CD4-positive, alpha-beta T cell treated with Interleukin-4 for 1 hour (primary cell): ENCODE measurements around the gene DOCK4.
"Not testable (repeated sequence)": the region's sequence is repeated elsewhere in the genome, so short reads cannot be mapped to it uniquely, and the experiment has no call there.

ENCODE experiments used
- DNase-seq, 2 donors: peaks; one replicate each; pipeline ENCODE4 v3.0.0-alpha.2; 2020 to 2022

The DOCK4 gene

DNA sequence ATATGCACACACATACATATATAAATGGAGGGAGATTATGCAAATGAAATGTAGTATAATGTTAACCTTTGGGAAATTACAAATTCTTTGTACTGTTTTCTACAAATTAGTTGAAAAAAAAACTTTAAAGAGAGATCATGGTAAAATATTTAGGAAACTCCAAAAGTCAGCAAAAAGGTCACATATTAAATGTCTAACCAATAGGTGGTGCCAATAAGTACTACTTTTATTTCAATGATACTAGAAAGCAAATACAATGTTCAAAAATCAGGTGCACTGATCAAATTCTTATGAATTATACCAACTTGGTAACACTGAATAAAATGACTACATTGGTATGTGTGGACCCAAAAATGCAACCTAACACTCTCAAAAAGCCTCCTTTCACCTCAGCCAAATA is 276.9 kb downstream of the DOCK4 start:
- DNase-seq = no peak

DNA sequence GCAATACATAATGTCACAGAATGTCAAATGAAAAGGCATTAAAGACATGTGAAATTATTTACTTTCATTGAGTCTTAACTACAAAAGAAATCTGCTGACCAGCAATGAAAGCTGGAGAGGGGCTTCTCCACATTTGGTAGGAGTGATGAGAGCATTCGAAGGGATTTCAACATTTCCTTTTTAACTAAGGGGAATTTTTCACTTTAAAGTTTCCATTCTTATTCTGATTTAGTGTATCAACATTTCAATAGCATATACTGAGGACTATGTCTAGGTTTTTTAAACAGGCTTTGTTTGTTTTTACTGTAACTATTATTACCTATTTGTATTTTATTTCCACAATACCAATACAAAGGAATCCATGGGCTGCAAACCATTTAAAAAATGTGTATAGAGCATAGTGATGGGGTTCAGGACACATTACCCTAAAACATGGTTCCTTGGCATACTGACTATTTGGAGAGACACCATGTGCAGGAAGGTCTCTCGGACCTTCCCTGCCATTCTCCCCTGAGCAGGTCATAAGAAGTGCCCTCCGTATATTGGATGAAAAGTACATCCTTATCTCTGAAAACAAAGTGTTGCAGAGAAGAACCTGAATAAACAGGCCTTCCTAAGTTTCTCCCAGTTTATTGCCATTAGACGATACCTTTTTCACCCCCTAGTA is 278.7 kb downstream of the DOCK4 start:
- DNase-seq = no peak

DNA sequence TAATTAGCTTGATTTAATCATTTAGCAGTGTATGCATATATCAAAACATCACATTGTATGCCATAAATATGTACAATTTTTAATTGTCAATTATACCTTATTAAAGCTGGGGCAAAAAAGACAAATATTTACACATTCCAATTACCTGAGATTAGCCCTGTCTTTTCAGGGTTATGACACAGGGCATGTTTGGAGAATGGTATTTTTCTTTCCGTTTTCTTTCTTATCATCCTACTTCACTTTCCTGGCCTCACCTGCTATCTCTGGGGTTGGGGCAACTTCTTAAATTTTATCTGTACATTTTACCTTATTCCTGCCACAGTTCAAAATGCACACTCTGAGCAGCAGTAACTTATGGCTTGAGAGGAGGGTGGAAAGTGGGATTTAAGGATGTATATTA is 285.9 kb downstream of the DOCK4 start:
- no peak for DNase-seq

DNA sequence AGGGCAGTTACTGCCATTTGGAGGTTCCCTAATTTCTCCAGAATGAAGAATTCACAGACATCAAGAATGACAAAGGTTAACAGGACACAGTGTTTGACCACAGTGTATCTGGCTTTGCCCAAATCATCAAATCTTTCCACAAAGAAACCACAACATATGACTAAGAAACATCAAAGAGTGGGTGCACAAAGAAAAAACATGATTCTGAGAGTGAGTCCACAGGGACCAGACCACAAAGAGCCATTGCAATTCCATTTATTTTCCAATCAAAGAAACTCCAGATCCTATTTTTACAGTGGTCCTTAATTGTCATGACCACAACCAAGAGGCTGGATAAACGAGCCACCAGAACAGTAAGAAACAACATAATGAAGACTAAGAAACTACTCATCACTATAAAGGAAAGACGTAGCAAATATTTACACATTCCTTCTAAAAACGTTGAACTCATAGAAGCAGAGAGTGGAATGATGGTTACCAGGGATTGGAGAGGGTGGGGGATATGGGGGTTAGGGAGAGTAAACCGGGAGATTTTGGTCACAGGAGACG is 286.5 kb downstream of the DOCK4 start:
- DNase-seq = no peak

DNA sequence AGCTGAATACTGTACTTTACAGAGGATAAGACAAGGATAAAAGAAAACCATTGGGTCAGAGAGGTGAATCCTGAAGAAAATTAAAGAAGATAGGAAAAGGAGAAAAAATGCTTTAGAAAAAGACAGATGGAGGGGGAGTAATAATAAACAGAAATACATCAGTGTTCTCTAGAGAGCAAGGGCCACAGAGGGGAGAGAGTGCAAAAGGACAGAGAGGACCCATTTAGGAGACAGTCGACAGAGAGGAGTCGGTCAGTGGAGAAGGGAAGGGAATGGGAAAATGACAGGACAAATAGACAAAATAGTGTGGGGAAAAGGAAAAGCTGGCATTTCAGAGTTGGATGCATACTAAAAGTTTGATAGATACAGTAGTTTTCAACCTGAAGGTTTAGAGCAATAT is 287.0 kb downstream of the DOCK4 start:
- no peak for DNase-seq

DNA sequence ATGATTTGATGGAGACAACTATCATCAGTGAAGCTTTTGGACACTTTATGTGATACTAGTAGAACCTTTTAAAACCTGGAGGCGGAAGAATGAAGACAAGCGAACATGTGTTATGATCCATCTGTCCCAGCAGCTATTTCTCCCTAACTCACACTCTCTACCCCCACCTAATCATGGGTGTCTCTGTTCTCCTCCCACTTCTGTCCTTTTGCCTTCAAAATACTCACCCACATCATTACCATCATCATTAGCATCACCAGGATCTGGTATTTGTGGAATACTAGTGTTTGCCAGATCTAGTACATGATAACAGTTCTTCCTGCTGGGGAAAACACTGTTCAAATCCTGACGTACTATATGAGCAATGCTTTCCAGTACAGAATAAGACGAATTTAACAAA is 287.7 kb downstream of the DOCK4 start:
- no peak for DNase-seq

DNA sequence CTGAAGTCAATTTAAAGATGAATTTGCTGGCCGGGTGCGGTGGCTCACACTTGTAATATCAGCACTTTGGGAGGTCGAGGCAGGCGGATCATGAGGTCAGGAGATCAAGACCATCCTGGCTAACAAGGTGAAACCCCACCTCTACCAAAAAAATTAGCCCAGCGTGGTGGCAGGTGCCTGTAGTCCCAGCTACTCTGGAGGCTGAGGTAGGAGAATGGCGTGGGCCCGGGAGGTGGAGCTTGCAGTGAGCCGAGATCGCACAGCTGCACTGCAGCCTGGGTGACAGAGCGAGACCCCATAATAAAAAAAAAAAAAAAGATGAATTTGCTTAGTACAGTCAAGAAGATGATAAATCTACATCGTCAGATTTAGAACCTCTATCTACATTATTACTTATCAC is 288.8 kb downstream of the DOCK4 start:
- DNase-seq = not testable (repeated sequence)

DNA sequence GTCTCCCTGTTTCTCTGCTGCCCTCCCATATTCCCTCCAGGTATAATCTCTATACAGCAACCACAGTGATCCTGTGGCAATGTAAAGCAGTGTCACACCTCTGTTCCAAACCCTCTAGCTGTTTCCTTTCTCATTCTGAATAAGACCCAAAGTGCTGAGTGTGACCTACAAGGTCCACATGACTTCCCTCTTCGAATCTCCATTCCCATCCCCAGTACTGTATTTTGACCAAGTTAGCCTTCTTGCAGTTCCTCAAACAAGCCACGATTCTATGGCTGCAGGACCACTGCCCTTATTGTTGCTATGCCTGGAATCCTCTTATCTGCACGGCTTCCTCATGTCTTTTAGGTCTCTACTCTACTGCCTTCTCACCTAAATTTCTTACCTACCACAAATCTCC is 291.9 kb downstream of the DOCK4 start:
- DNase-seq = no peak

DNA sequence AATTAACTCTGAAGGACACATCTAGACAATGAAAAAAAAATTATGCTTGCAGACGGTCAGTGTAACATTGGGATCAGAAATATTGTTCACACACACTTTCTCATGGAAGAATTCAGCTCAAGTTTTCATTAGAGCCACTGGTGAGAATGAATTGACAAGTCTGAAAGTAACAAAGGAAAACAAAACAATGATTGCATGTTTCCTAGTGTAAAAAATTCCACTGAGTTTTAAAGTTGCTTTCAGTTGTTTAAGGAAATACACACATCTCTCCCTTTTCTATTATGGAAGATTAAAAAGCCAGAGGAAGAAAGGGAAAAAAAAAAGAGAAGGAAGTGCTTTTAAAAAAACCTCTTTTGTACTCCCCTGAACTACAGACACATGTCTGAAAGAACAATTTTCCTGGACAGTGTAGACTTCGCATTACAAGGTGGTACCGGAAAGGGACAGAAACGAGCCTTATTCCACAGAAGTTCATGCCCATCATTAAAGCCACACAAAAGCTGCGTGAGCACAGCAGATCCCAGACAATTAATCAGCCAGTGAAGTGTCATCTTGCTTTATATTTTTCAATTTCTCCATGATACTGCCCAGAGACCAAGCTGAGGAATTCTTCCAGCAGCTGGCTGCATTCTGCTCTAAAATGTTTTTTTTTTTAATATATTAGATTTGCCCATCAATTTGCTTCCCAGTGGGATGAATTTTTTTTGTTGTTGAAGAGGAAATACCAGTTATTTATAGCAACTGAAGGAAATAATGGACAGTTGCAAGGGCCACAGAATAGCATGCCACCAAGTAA is 294.8 kb downstream of the DOCK4 start:
- no peak for DNase-seq

DNA sequence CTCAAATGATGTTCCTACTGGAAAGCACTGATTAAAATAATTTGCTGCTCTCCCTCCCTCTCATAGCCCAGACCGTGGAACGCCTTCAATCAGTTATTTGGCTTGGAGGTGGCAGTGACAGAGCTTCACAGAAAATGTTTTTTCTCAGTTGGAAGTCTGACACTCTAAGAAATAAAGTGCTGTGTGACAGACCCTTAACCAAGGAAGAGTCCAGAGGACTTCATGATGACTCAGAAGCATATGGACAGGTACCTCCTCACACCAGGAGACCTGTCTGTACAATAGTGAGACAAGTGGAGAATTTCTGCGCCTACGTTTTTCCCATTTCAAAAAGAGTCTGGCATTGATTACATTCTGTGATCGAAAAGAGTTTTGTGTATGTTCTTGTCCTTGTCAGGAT is 295.5 kb downstream of the DOCK4 start:
- no peak for DNase-seq

DNA sequence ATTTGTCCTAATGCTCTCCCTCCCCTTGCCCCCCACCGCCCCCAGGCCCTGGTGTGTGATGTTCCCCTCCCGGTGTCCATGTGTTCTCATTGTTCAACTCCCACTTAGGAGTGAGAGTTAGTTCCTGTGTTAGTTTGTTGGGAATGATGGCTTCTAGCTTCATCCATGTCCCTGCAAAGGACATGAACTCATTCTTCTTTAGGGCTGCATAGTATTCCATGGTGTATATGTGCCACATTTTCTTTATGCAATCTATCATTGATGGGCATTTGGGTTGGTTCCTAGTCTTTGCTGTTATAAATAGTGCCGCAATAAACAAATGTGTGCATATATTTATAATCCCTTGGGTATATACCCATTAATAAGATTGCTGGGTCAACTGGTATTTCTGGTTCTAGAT is 297.5 kb downstream of the DOCK4 start:
- DNase-seq = not testable (repeated sequence)

DNA sequence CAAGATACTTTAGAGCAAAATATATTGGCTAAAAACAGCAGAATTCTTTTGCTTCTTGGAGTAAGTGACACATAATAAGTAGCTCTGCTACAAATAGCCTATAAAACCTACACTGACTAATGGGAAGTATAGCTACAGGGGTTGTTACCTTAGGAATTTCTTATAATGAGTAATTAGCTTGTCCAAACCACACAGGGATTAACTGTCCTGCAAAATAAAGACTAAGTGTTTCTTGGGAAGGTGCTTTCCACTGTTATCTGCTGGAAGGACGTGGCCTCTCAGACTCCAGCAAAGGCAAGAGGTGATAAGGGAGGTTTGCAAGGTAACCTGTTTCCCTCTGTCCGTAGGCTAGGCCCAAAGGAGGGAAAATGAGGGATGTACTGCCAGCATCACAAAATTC is 302.4 kb downstream of the DOCK4 start:
- no peak for DNase-seq

DNA sequence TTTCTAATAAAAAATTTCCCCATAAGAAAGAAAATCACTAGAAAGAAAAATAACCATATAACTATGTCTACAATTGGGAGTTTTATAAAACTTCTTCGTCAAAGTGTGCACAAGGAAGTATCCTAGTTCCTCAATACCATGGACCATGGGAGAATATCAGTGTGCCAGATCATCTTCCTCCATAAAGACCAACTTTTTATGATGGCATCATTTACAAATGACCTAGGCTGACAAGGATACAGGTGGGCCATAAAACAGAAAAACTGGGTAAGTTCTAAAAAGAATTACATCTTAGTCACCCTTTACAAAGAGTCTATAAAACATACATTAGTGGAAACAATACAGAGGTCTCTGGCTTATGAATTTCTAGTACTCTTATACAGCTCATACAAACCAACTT is 303.2 kb downstream of the DOCK4 start:
- DNase-seq = no peak

DNA sequence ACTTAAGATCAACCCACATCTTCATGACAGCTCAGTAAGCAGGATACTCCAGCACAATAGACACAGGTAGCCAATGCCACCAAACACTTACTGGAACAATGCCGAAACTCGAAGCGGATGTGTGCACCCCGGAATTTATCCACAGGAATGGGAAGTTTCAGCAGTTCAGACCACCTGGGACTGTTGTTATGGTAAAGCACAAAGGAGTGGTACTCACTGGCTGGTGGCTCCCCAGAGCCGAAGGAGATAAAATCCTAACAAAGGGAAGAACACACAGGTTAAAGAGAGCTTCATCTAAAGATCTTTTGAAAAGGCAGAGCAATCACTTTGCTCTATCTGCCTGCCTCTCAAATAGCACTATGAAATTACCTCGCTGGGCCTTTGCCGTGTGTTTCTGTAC is 305.9 kb downstream of the DOCK4 start:
- no peak for DNase-seq

DNA sequence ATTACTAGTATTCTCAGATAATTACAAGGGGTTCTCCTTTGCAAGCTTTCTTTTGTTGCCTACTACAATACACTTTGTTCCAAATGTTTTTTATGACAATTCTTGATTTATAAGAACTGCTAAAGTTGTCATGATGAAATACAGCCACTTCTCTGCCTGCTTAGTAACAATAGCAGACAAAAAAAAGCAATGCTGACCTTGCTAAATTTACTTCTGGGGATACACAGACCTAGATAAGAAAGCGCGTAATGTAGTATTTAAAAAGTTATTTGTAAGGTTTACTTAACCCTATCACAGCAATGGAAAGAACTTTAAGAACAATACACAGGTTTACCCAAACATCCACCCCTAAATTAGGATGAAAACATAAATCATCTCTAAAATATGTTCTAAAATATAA is 311.1 kb downstream of the DOCK4 start:
- DNase-seq = no peak

DNA sequence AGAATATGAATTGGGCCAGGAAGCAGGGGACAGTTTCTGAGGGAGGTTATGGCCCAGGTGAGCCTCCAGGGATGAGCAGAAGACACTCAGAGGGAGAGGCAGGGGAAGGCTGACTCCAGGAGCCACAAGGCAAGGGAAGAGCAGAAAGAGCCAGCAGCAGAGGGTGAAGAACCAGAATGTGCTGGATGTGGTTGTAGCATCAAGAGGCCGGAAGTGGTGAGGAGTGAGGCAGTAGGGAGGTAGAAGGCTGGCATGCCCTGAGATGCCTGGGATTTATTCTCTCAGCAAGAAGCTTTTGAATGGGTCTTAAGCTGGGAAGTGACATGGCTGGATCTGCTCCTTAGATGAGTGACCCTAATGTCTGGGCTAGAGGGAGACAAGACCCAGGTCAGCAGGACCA is 311.7 kb downstream of the DOCK4 start:
- DNase-seq = no peak

DNA sequence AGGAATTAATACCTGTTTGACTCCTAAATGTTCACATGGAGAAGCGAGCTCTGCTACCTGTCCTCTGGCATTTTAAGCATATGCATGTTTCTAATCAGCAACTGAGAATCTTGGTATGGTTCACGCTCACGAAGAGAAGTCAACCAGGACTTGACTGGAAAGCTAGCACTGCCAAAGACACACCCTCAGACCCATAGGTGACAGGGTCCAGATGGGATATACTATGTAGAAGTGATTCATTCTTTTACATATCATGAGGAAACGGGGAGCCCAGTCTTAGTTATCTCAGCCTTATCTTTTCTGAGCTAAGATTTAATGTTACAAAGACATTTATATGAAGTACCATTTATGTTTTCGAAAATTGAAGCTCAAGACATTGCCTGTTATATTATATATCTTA is 313.0 kb downstream of the DOCK4 start:
- no peak for DNase-seq

DNA sequence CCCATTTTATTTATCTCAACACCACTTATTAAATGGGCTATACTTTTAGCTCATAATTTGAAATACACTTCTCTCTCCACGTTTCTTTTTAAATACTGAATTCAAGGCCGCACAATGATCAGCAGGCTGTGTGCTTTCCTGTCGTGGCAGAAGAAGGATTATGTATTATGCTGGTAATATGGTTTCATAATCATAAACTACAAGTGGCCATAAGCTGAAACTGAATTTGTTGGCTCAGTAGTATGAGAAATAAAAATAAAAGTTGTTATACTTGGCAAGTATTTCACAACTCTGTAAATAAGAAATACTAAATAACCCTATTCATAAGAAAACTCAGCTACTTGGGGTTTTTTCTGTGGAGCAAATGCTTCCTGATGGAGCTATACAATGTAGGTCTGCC is 313.6 kb downstream of the DOCK4 start:
- DNase-seq = no peak

DNA sequence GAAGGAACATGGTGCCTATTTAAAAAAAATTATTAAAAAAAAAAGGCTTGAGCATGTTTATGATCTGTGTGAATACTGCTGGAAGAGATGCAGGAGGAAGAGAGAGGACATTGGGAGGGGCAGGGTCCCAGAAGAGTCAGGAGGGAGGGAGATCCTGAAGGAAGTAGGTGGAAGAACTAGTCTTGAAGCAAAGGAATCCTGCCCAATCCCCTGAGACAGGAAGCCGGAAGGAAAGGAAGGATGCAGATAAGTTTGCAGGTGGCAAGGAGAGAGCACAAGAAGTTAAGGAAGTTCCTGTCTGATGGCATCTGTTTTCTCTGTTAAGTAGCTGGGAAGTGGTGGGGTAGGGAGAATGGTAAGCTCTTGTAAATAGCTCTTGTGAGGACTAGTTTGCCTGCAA is 318.5 kb downstream of the DOCK4 start:
- no peak for DNase-seq

DNA sequence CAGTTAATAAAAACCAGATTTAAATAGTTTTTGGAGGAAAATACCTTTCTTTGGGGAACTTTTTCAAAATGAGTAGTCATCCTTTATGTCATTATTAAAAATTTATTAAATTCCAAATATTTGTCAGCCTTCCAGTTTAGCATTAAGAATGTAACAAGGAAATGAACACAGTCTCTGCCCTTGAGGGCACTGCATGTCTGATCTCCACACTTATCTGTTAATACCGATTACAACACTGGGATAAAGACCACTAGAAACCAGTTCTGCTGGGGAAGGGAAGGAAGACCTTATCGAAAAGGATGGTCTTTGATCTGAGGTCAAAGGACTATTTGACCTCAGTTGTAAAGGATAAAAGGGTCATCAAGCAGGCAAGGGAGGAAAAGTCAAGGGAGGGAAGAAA is 320.0 kb downstream of the DOCK4 start:
- DNase-seq = no peak

DNA sequence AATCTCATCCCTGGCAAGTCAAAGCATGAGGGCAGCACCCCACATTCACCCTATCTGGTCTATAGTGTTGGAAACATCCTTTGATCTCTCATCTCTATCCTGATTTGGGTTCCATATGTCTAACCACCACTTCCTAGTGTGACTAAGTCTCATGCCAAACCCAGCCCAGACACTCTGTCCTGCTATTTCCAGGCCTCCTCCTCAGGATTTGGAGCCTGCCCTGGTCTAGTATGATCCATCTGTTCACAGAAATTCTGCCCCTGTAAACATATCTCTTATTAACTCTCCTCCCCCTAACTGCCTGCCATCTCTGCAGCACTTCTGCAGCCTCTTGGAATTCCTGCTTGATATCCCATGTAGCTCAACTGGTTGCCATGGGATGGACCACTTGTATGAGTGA is 323.0 kb downstream of the DOCK4 start:
- DNase-seq = no peak

DNA sequence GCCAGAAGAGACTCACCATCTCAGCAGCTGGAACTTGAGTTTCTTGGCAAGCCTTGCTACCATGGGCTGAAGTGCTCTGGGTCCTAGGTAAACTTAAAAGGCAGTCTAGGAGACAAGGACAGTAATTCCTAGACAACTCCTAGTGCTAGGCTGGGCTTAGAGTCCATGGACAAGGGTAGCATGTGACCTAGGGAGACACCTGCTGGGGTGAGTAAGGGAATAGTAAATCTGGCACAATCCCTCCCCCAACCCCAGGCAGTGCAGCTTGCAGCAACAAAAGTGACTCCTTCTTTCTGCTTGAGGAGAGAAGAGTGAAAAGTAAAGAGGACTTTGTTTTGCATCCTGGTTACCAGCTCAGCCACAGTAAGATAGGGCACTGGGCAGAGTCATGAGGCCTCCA is 327.4 kb downstream of the DOCK4 start:
- DNase-seq = no peak

DNA sequence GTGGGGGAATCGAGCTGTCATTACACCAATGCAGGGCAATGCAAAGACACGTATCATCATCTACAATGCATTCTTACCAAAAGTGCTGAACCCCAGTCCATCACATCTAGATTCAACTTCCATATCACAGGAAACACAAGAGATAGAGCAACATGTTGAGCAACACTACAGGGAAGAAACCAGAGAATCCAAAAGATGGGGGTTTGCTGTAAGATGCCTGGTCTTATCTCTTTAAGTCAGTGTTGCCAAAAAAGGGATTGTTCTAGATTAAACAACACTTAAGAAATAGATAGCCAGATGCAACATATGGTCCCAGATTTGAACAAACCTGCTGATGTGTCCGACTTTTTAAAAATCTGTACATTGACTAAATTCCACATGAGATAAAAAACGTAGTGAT is 328.3 kb downstream of the DOCK4 start:
- DNase-seq = no peak

DNA sequence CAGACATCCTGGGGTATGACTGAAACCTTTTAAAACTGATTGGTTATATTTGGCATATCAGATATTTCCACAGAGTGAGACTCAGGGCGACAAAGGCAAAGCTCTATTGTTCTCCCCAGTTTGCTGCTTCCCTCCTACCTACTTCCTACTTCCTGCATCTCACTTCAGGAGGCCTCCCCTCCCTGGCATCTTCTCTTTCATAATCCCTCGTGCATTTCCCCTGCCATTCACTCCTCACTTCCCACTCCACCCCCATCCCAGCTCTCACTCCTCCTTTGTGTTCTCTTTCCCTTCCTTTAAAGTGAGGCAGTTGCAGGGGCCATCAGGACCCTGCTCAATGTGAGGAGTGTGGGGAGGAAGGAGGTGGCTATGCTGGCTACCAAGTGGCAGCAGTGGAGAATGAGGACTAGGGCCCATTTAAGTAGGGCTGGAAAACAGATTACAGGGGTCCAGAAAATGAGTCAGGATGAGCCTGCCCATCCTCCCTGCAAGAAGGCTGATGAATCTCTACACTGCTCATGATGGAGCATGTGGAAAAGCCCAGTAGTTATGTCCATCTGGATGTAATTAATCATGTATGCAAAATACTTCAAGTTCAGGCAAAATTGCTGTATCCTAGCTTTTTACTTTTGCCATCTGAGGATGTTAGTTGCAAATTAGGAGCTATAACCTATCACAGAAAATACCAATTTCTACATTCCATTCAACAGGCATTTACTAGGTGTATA is 332.1 kb downstream of the DOCK4 start:
- no peak for DNase-seq
